GM12878 (cell line): ENCODE data around the gene RNF223. TPM values are rescaled to one million over a fixed set of nuclear protein-coding genes. Genes with fewer than 3 reads are reported as not detected.

Source experiments
- ATAC-seq: fragments of 200-7000 bp; cut with Tn5 transposase; 3 replicates; pipeline ENCODE4 v1.9.1; 2020; ENCODE audit warnings: mild to moderate bottlenecking, moderate library complexity
- BruUV-seq: library from RNA; stranded (reverse); fragments of 400-500 nt; replicated peaks from 2 replicates; lab custom pipeline; 2021; lab: Mats Ljungman, UMichigan
- CTCF ChIA-PET: fragments of 300-600 bp; sonication (Branson Sonifier 250); formaldehyde crosslinking; extraction: SDS; loops from one replicate; lab custom pipeline; 2021; ENCODE audit warnings: inconsistent platforms; lab: Yijun Ruan, JAX
- POLR2A ChIA-PET: fragments of 350-600 bp; formaldehyde crosslinking; extraction: SDS; loops from one replicate; lab custom pipeline; 2021; ENCODE audit warnings: inconsistent platforms; lab: Charles Lee
- RAD21 ChIA-PET: fragments of 300-600 bp; sonication (Branson Sonifier 250); formaldehyde crosslinking; loops from one replicate; lab custom pipeline; 2023; ENCODE audit warnings: antibody characterized with exemption; ENCODE audit not compliant: unreplicated experiment; lab: Charles Lee
- SMC1A ChIA-PET: fragments of 300-600 bp; sonication (Branson Sonifier 250); formaldehyde crosslinking; loops from one replicate; lab custom pipeline; 2023; ENCODE audit not compliant: unreplicated experiment, uncharacterized antibody; lab: Charles Lee
- DNase-seq: peaks from one replicate; pipeline ENCODE4 v3.0.0-alpha.2; 2011; ENCODE audit warnings: low read depth, low spot score
- FAIRE-seq: peaks from 3 replicates; lab custom pipeline; 2011; peaks lifted over from hg19 to GRCh38; lab: Jason Lieb, UNC
- H2AFZ ChIP-seq: 2 replicates; pipeline ENCODE4 v1.6.0; 2011; ENCODE audit warnings: low read depth, low read length, control low read depth; ENCODE audit not compliant: control insufficient read depth
- H3K27ac ChIP-seq: 2 replicates; pipeline ENCODE4 v1.5.1; 2011; ENCODE audit warnings: control low read depth; ENCODE audit not compliant: control insufficient read depth, insufficient read depth
- H3K27me3 ChIP-seq, 2 experiments: replicated peaks in 1 of 2; 2 replicates each; pipeline versions ENCODE4 v1.6.0 to v1.6.1; 2011; ENCODE audit warnings: low read length in 1 of 2; ENCODE audit not compliant: control insufficient read depth in 2 of 2, insufficient read depth in 2 of 2
- H3K36me3 ChIP-seq, 2 experiments: 2 replicates each; pipeline ENCODE4 v1.5.1; 2011; ENCODE audit warnings: low read length in 1 of 2; ENCODE audit not compliant: control insufficient read depth in 2 of 2, insufficient read depth in 2 of 2
- H3K4me1 ChIP-seq: 2 replicates; pipeline ENCODE4 v1.6.1; 2011; ENCODE audit warnings: mild to moderate bottlenecking, low read length, moderate library complexity, mixed read lengths; ENCODE audit not compliant: control insufficient read depth, insufficient read depth
- H3K4me2 ChIP-seq: 2 replicates; pipeline ENCODE4 v1.6.0; 2011; ENCODE audit warnings: control low read depth; ENCODE audit not compliant: control insufficient read depth, insufficient read depth
- H3K4me3 ChIP-seq: fragments of 200-600 bp; sonication (generic); 2 replicates; pipeline ENCODE4 v1.5.1; 2016
- H3K79me2 ChIP-seq: 2 replicates; pipeline ENCODE4 v1.6.0; 2011; ENCODE audit warnings: low read length; ENCODE audit not compliant: control insufficient read depth, insufficient read depth
- H3K9ac ChIP-seq: 2 replicates; pipeline ENCODE4 v1.8.0; 2011; ENCODE audit warnings: low read length, control low read depth, mixed read lengths; ENCODE audit not compliant: control insufficient read depth, insufficient read depth
- H3K9me3 ChIP-seq: replicated peaks from 3 replicates; pipeline ENCODE4 v1.5.1; 2011; ENCODE audit warnings: mild to moderate bottlenecking, low read length; ENCODE audit not compliant: control insufficient read depth, insufficient read depth
- H4K20me1 ChIP-seq: 2 replicates; pipeline ENCODE4 v1.6.0; 2011; ENCODE audit not compliant: control insufficient read depth, insufficient read depth
- BCL3 ChIP-seq: IDR thresholded peaks from 2 replicates; pipeline ENCODE4 v1.6.1; 2011; ENCODE audit warnings: borderline replicate concordance, low read depth, mild to moderate bottlenecking, moderate library complexity, low read length; ENCODE audit not compliant: insufficient read depth, poor library complexity, severe bottlenecking
- BHLHE40 ChIP-seq, 2 experiments: fragments of 450-650 bp in 1 of 2; IDR thresholded peaks; 2 replicates each; pipeline ENCODE4 v1.6.1; 2011 to 2017; ENCODE audit warnings: low read depth in 2 of 2, borderline replicate concordance in 1 of 2, improper control_type of control experiment in 1 of 2, low read length in 1 of 2, mild to moderate bottlenecking in 1 of 2
- CUX1 ChIP-seq: IDR thresholded peaks from 2 replicates; pipeline ENCODE4 v1.6.1; 2012; ENCODE audit warnings: improper control_type of control experiment, low read depth, low read length; ENCODE audit not compliant: insufficient replicate concordance
- DPF2 ChIP-seq: fragments of 450-650 bp; IDR thresholded peaks from 2 replicates; pipeline ENCODE4 v1.6.1; 2017; ENCODE audit warnings: mild to moderate bottlenecking
- EED ChIP-seq: sonication (generic); IDR thresholded peaks from 2 replicates; pipeline ENCODE4 v1.6.1; 2016; ENCODE audit warnings: antibody characterized with exemption, low read depth
- EGR1 ChIP-seq, 2 experiments: IDR thresholded peaks; 1 replicate in 1 of 2; 2 replicates in 1 of 2; pipeline ENCODE4 v1.6.1; 2011 to 2012; ENCODE audit warnings: low read depth in 2 of 2, low read length in 2 of 2, borderline replicate concordance in 1 of 2, mild to moderate bottlenecking in 1 of 2, moderate library complexity in 1 of 2
- GATAD2B ChIP-seq: fragments of 450-650 bp; conservative IDR thresholded peaks from 2 replicates; pipeline ENCODE4 v1.6.1; 2017; ENCODE audit warnings: low read depth, mild to moderate bottlenecking, moderate library complexity
- IKZF1 ChIP-seq: fragments of 450-650 bp; conservative IDR thresholded peaks from 2 replicates; pipeline ENCODE4 v1.6.1; 2017; ENCODE audit warnings: antibody characterized with exemption, mild to moderate bottlenecking
- NR2F1 ChIP-seq: fragments of 450-650 bp; conservative IDR thresholded peaks from 2 replicates; pipeline ENCODE4 v1.6.1; 2017; ENCODE audit warnings: mild to moderate bottlenecking
- PAX5 ChIP-seq: IDR thresholded peaks from 2 replicates; pipeline ENCODE4 v1.6.1; 2011; ENCODE audit warnings: low read depth, low read length, borderline replicate concordance
- POLR2A ChIP-seq: IDR thresholded peaks from 2 replicates; pipeline ENCODE4 v1.6.1; 2011; ENCODE audit warnings: low read depth, mild to moderate bottlenecking, low read length
- RELA ChIP-seq: fragments of 450-650 bp; IDR thresholded peaks from 2 replicates; pipeline ENCODE4 v1.8.0; 2014; ENCODE audit warnings: borderline replicate concordance; ENCODE audit not compliant: partially characterized antibody
- RELB ChIP-seq: fragments of 450-650 bp; IDR thresholded peaks from 2 replicates; pipeline ENCODE4 v1.6.1; 2017; ENCODE audit warnings: low read depth, mild to moderate bottlenecking, moderate library complexity
- RUNX3 ChIP-seq: IDR thresholded peaks from 2 replicates; pipeline ENCODE4 v1.6.1; 2012; ENCODE audit warnings: low read length, inconsistent platforms
- SMARCA5 ChIP-seq: fragments of 450-650 bp; IDR thresholded peaks from 2 replicates; pipeline ENCODE4 v1.6.1; 2017; ENCODE audit warnings: mild to moderate bottlenecking
- SPI1 ChIP-seq: IDR thresholded peaks from 2 replicates; pipeline ENCODE4 v1.6.1; 2011; ENCODE audit warnings: low read depth, mild to moderate bottlenecking, low read length, moderate library complexity, borderline replicate concordance; ENCODE audit not compliant: insufficient read depth
- WGBS: methylation state at CpG from one replicate; pipeline ENCODE4 v1.1.6; 2016; ENCODE audit warnings: low lambda C conversion rate; ENCODE audit not compliant: insufficient replicate concordance, insufficient coverage; ENCODE audit errors: missing lambda C conversion rate; 5-methylcytosine and 5-hydroxymethylcytosine counted together
- in situ Hi-C: fragments of 300-500 bp; cut with MboI; formaldehyde crosslinking; loops from 9 replicates; pipeline ENCODE4 v1.14.3; 2018; ENCODE audit warnings: mixed read lengths
- intact Hi-C: fragments of 100-400 bp; cut with micrococcal nuclease; formaldehyde crosslinking; loops from one replicate; pipeline ENCODE4 v1.14.2; 2022; ENCODE audit not compliant: unreplicated experiment
- polyA plus RNA-seq, 11 experiments: library from polyadenylated mRNA; depleted of rRNA in 4 of 11; unstranded in 6 of 11; stranded (reverse) in 5 of 11; fragments of >200 nt; fragmentation: Nextera tagmentation in 4 of 11; fragmentation: Illumina TruSeq in 1 of 11; extraction: Ambion mirVana in 4 of 11; extraction: Trizol in 1 of 11; gene quantifications; 1 replicate in 1 of 11; 2 replicates in 10 of 11; pipeline versions ENCODE4 v1.2.1 to v1.2.3, GENCODE V29; 2011 to 2016; ENCODE audit warnings: inconsistent platforms in 2 of 11, missing spikeins in 2 of 11, low read depth in 1 of 11
- total RNA-seq, 4 experiments: library from RNA; depleted of rRNA in 3 of 4; stranded (reverse); fragments of >200 nt in 3 of 4; fragmentation: Illumina TruSeq in 1 of 4; extraction: Trizol in 1 of 4; gene quantifications; 2 replicates each; pipeline versions ENCODE4 v1.2.1 to v1.2.3, GENCODE V29; 2013 to 2021

The RNF223 gene
- total and polyA plus RNA-seq, 10 of the 15 experiments (the other 5 are each of a cell fraction or from before 2014, with no cell fraction given): 0.06 TPM; not detected in 9

- Histone ChIP-seq H3K4me3 (no peak overlapping the region), H3K36me3 (peaks cover 3 to 20% of the 10 kb centered on the region in 2 experiments; a peak in 3 of 4 replicates), H3K9me3 (no peaks in the 10 kb centered on the region), H3K9ac (no peak overlapping the region), H3K4me2 (no peak overlapping the region), H3K4me1 (peaks cover 5% of the 10 kb centered on the region; the same call in 1 of the 2 replicates), H2AFZ (no peak overlapping the region), H4K20me1 (no peaks in the 10 kb centered on the region), H3K27me3 (no peaks in the 10 kb centered on the region), H3K79me2 (no peaks in the 10 kb centered on the region), H3K27ac (no peak overlapping the region)
- POLR2A ChIA-PET: no interaction called here
- DNase-seq (no peak), FAIRE-seq (no peak), ATAC-seq (peak; percentile 90)
- CTCF ChIA-PET: interaction anchor here (1.0 to 1.2 kb wide), 2 partner anchors 13 to 19 kb away, joined by 3 read pairs; no protein-coding TSS in a partner anchor
- SMC1A ChIA-PET: no interaction called here
- 4% methylated on average over 32 of the region's 32 CpGs for WGBS
- in situ Hi-C loops: loop anchor here (5.0 kb wide), 1 partner anchor 52 kb away; no protein-coding TSS in a partner anchor
- intact Hi-C loops: no loop called here
- no TSS peak for BruUV-seq
- TF ChIP-seq DPF2 (peak; percentile 74), NR2F1 (peak; percentile 56; the same call in 1 of the 2 replicates), EGR1 (IDR thresholded peaks at IDR 0.05; ENCODE audit: borderline replicate concordance in 1 of 2, low read depth in 2 of 2, low read length in 2 of 2) (peak in 1 of 2 experiments; percentile 65; a peak in 1 of 3 replicates), EED (no peak), IKZF1 (0 out of 2 replicates have a peak, but pooled peaks have one; percentile 34), POLR2A (no peak), CUX1 (no peak), RELA (peak; percentile 74), SMARCA5 (0 out of 2 replicates have a peak, but pooled peaks have one; percentile 31), RUNX3 (0 out of 2 replicates have a peak, but pooled peaks have one; percentile 26), RELB (0 out of 2 replicates have a peak, but pooled peaks have one; percentile 26), PAX5 (peak; percentile 67; the same call in 1 of the 2 replicates), SPI1 (no peak), BHLHE40 (IDR thresholded peaks at IDR 0.05; ENCODE audit: borderline replicate concordance in 1 of 2, low read depth in 2 of 2, low read length in 1 of 2) (peak in 1 of 2 experiments; percentile 51; a peak in 2 of 4 replicates), BCL3 (peak; percentile 49), GATAD2B (peak; percentile 78; the same call in 1 of the 2 replicates)
- RAD21 ChIA-PET: interaction anchor here (1.0 kb wide), 1 partner anchor 14 kb away, joined by 3 read pairs; no protein-coding TSS in a partner anchor
These were observed 23.5 kb downstream of the RNF223 start for GRCh38 chr1:1050577-1051052.
